Calu3 (cell line): ENCODE results near the gene NPAS3. TPM values are rescaled to one million over a fixed set of nuclear protein-coding genes. Genes with fewer than 3 reads are reported as not detected.

Experiments
- BruUV-seq: library from RNA; stranded (reverse); fragments of 400-500 nt; replicated peaks from 2 replicates; lab custom pipeline; 2021; lab: Mats Ljungman, UMichigan
- CTCF ChIA-PET: fragments of 300-600 bp; sonication (Branson Sonifier 250); formaldehyde crosslinking; loops from one replicate; lab custom pipeline; 2022; ENCODE audit warnings: antibody characterized with exemption; lab: Charles Lee
- DNase-seq: peaks from one replicate; pipeline ENCODE4 v3.0.0; 2022
- H3K27ac Mint-ChIP-seq: one replicate; pipeline ENCODE4 v1.8.0; 2022; ENCODE audit warnings: mixed read lengths; ENCODE audit not compliant: unreplicated experiment
- H3K27me3 Mint-ChIP-seq: one replicate; pipeline ENCODE4 v1.8.0; 2022; ENCODE audit warnings: mixed read lengths; ENCODE audit not compliant: unreplicated experiment
- H3K36me3 Mint-ChIP-seq: one replicate; pipeline ENCODE4 v1.8.0; 2022; ENCODE audit warnings: mild to moderate bottlenecking, moderate library complexity, mixed read lengths; ENCODE audit not compliant: insufficient read depth, unreplicated experiment
- H3K4me1 Mint-ChIP-seq: one replicate; pipeline ENCODE4 v1.8.0; 2022; ENCODE audit warnings: mild to moderate bottlenecking, low read depth, mixed read lengths; ENCODE audit not compliant: unreplicated experiment
- H3K4me3 Mint-ChIP-seq: one replicate; pipeline ENCODE4 v1.8.0; 2022; ENCODE audit warnings: mild to moderate bottlenecking, low read depth, moderate library complexity, mixed read lengths; ENCODE audit not compliant: unreplicated experiment
- H3K9me3 Mint-ChIP-seq: one replicate; pipeline ENCODE4 v1.8.0; 2022; ENCODE audit warnings: low read depth, mixed read lengths; ENCODE audit not compliant: unreplicated experiment
- CTCF ChIP-seq: fragments of 200-600 bp; IDR thresholded peaks from one replicate; pipeline ENCODE4 v1.8.0; 2022; ENCODE audit warnings: antibody characterized with exemption; ENCODE audit not compliant: unreplicated experiment
- intact Hi-C: fragments of 100-400 bp; cut with micrococcal nuclease; formaldehyde crosslinking; loops from one replicate; pipeline ENCODE4 v1.10.0; 2022; ENCODE audit not compliant: unreplicated experiment
- total RNA-seq: library from RNA; stranded (reverse); gene quantifications from 2 replicates; pipeline ENCODE4 v1.2.3, GENCODE V29; 2022

Gene NPAS3
- total RNA-seq, 1 experiment from 2014 or later = not detected

GRCh38 chr14:33317675-33318074 is 379.0 kb downstream of the NPAS3 start:
- Mint-ChIP-seq H3K27ac (no peak overlapping the region), H3K36me3 (no peaks in the 10 kb centered on the region), H3K4me3 (no peak overlapping the region), H3K27me3 (peaks cover 62% of the 10 kb centered on the region), H3K4me1 (no peaks in the 10 kb centered on the region), H3K9me3 (peaks cover 8% of the 10 kb centered on the region)
- no peak for TF ChIP-seq CTCF
- intact Hi-C loops = no loop called here
- no TSS peak for BruUV-seq
- CTCF ChIA-PET = no interaction called here
- no peak for DNase-seq

- no TSS peak for BruUV-seq
- H3K9me3 Mint-ChIP-seq = no peaks in the 10 kb centered on the region
- CTCF ChIA-PET = no interaction called here
- intact Hi-C loops = no loop called here
- H3K4me3 Mint-ChIP-seq = no peak overlapping the region
- no peak for TF ChIP-seq CTCF
- H3K36me3 Mint-ChIP-seq = no peaks in the 10 kb centered on the region
- no peak overlapping the region for H3K27ac Mint-ChIP-seq
- no peaks in the 10 kb centered on the region for H3K4me1 Mint-ChIP-seq
- DNase-seq = no peak
- peaks cover 38% of the 10 kb centered on the region for H3K27me3 Mint-ChIP-seq
Measured at GRCh38 chr14:33323979-33324378, 385.3 kb downstream of the NPAS3 start.

GRCh38 chr14:33331176-33331949 is 392.7 kb downstream of the NPAS3 start:
- TF ChIP-seq CTCF = no peak
- no peaks in the 10 kb centered on the region for H3K36me3 Mint-ChIP-seq
- no peak for DNase-seq
- CTCF ChIA-PET = no interaction called here
- no peaks in the 10 kb centered on the region for H3K27me3 Mint-ChIP-seq
- H3K4me3 Mint-ChIP-seq = no peak overlapping the region
- no peak overlapping the region for H3K27ac Mint-ChIP-seq
- intact Hi-C loops = no loop called here
- no peaks in the 10 kb centered on the region for H3K4me1 Mint-ChIP-seq
- H3K9me3 Mint-ChIP-seq = no peaks in the 10 kb centered on the region
- no TSS peak for BruUV-seq

GRCh38 chr14:33332497-33332896 is 393.8 kb downstream of the NPAS3 start:
- no peak for DNase-seq
- intact Hi-C loops = no loop called here
- Mint-ChIP-seq H3K4me1 (no peaks in the 10 kb centered on the region), H3K4me3 (no peak overlapping the region), H3K9me3 (no peaks in the 10 kb centered on the region), H3K27me3 (no peaks in the 10 kb centered on the region), H3K27ac (no peak overlapping the region), H3K36me3 (no peaks in the 10 kb centered on the region)
- no peak for TF ChIP-seq CTCF
- BruUV-seq = no TSS peak
- CTCF ChIA-PET = no interaction called here
